Measurements from ENCODE around the gene EXD2.

GRCh38 chr14:69282448-69282847 lies 91.2 kb downstream of the EXD2 start:
- TF ChIP-seq SAFB2 (CRISPR knock-in tag; IDR thresholded peaks at IDR 0.05; ENCODE audit: borderline replicate concordance, low read depth) = no peak
- no peak for TF ChIP-seq RBAK (CRISPR knock-in tag; IDR thresholded peaks at IDR 0.05)
- no peak for TF ChIP-seq PHF8 (CRISPR knock-in tag; IDR thresholded peaks at IDR 0.05)
- TF ChIP-seq CEBPG (CRISPR knock-in tag; IDR thresholded peaks at IDR 0.05) = no peak
- no peak for TF ChIP-seq CCAR2 (optimal IDR thresholded peaks at IDR 0.05; ENCODE audit: low read depth, low read length)
- no peak for TF ChIP-seq PCBP1 (IDR thresholded peaks at IDR 0.05; ENCODE audit: borderline replicate concordance, low read depth, low read length)
- no peak for TF ChIP-seq CEBPB (IDR thresholded peaks at IDR 0.05; ENCODE audit: borderline replicate concordance, low read depth, low read length)
- no peak for TF ChIP-seq ZBTB43 (CRISPR knock-in tag; conservative IDR thresholded peaks at IDR 0.05)
- TF ChIP-seq STAT5B (CRISPR knock-in tag; IDR thresholded peaks at IDR 0.05) = no peak
- TF ChIP-seq EZH2 (conservative IDR thresholded peaks at IDR 0.05; ENCODE audit: low read depth, low read length) = no peak
- TF ChIP-seq KLF16 (CRISPR knock-in tag; IDR thresholded peaks at IDR 0.05) = no peak
- TF ChIP-seq ZNF619 (CRISPR knock-in tag; IDR thresholded peaks at IDR 0.05) = no peak
- no peak for TF ChIP-seq YY1 (IDR thresholded peaks at IDR 0.05; ENCODE audit: insufficient read depth, insufficient replicate concordance, low read depth, low read length)

Data from HepG2 (cell line).